Pons (tissue), 1 donor: ENCODE data around the gene CIAPIN1.
"Not testable (repeated sequence)": the region's sequence is repeated elsewhere in the genome, so short reads cannot be mapped to it uniquely, and the experiment has no call there.

Source experiments
- DNase-seq: peaks from one replicate; pipeline ENCODE4 v3.0.0-alpha.2; 2016; ENCODE audit warnings: low spot score

Gene CIAPIN1

GRCh38 chr16:57406881-57407280, 40.3 kb downstream of the CIAPIN1 start:
- DNase-seq, result peak; percentile 29

- no peak for DNase-seq
Observed at GRCh38 chr16:57405097-57405496, 42.1 kb downstream of the CIAPIN1 start.

GRCh38 chr16:57403965-57404817, 43.0 kb downstream of the CIAPIN1 start, which contains the start of gene CCL17:
TSS of gene CCL17 (plus strand) at chr16:57404767. CDS start at chr16:57413933, 9,166 bp downstream.
- no peak for DNase-seq

- DNase-seq, result no peak
Observed at GRCh38 chr16:57401943-57402640, 45.1 kb downstream of the CIAPIN1 start.

GRCh38 chr16:57397493-57397892, 49.7 kb downstream of the CIAPIN1 start:
- DNase-seq, result not testable (repeated sequence)

- DNase-seq, result no peak
Observed at GRCh38 chr16:57396786-57397185, 50.4 kb downstream of the CIAPIN1 start.

- DNase-seq, result no peak
Observed at GRCh38 chr16:57395026-57395425, 52.2 kb downstream of the CIAPIN1 start.

GRCh38 chr16:57394444-57394843, 52.7 kb downstream of the CIAPIN1 start:
- no peak for DNase-seq

- DNase-seq, result no peak
Observed at GRCh38 chr16:57392694-57393093, 54.5 kb downstream of the CIAPIN1 start.

- no peak for DNase-seq
Observed at GRCh38 chr16:57391708-57392107, 55.5 kb downstream of the CIAPIN1 start.

GRCh38 chr16:57391300-57391699, 55.9 kb downstream of the CIAPIN1 start:
- no peak for DNase-seq

GRCh38 chr16:57390636-57391295, 56.4 kb downstream of the CIAPIN1 start:
- no peak for DNase-seq

GRCh38 chr16:57389087-57389468, 58.1 kb downstream of the CIAPIN1 start:
- no peak for DNase-seq

- DNase-seq, result no peak
Observed at GRCh38 chr16:57388359-57389086, 58.7 kb downstream of the CIAPIN1 start.

GRCh38 chr16:57387598-57388354, 59.4 kb downstream of the CIAPIN1 start:
- no peak for DNase-seq

- DNase-seq, result no peak
Observed at GRCh38 chr16:57386381-57386951, 60.7 kb downstream of the CIAPIN1 start.

GRCh38 chr16:57385083-57385482, 62.1 kb downstream of the CIAPIN1 start:
- DNase-seq, result no peak

- DNase-seq, result no peak
Observed at GRCh38 chr16:57384248-57385070, 62.7 kb downstream of the CIAPIN1 start.

GRCh38 chr16:57383276-57384247, 63.6 kb downstream of the CIAPIN1 start:
- no peak for DNase-seq
